ENCODE results near the gene ST6GALNAC2.
"Not testable (repeated sequence)": the region's sequence is repeated elsewhere in the genome, so short reads cannot be mapped to it uniquely, and the experiment has no call there.

DNA sequence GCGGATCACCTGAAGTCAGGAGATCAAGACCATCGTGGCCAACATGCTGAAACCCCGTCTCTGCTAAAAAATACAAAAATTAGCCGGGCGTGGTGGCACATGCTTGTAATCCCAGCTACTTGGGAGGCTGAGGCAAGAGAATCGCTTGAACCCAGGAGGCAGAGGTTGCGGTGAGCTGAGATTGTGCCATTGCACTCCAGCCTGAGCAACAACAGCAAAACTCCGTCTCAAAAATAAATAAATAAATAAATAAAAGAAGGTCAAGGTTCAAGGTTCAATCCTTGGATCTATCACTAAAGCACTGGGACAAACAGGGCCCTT, 60.2 kb downstream of the ST6GALNAC2 start:
- TF ChIP-seq SP1 (IDR thresholded peaks at IDR 0.05); FOXA1 (IDR thresholded peaks at IDR 0.05); BHLHE40 (IDR thresholded peaks at IDR 0.05; ENCODE audit: borderline replicate concordance); HDGF (IDR thresholded peaks at IDR 0.05; ENCODE audit: borderline replicate concordance); FOXK2 (IDR thresholded peaks at IDR 0.05); SUZ12 (IDR thresholded peaks at IDR 0.05): not testable (repeated sequence)
